K562 (cell line): Measurements from ENCODE around the gene DIAPH1. TPM values are rescaled to one million over a fixed set of nuclear protein-coding genes. Genes with fewer than 3 reads are reported as not detected.

ENCODE experiments used
- ARID3A ChIP-seq: IDR thresholded peaks from 2 replicates; pipeline ENCODE4 v1.6.1; 2012; ENCODE audit warnings: low read depth, low read length, improper control_type of control experiment, borderline replicate concordance
- BRD4 ChIP-seq: fragments of 200-600 bp; sonication (generic); IDR thresholded peaks from 2 replicates; pipeline ENCODE4 v1.6.1; 2017; ENCODE audit warnings: inconsistent platforms
- CEBPZ ChIP-seq: fragments of 150-350 bp; IDR thresholded peaks from 2 replicates; pipeline ENCODE4 v1.6.1; 2014; ENCODE audit warnings: low read depth, mild to moderate bottlenecking, low read length, borderline replicate concordance
- CREB3 ChIP-seq: fragments of 450-650 bp; conservative IDR thresholded peaks from 2 replicates; pipeline ENCODE4 v1.6.1; 2016; ENCODE audit warnings: missing genetic modification characterization, low read depth, mild to moderate bottlenecking, missing compliant biosample characterization, moderate library complexity
- FOXJ3 ChIP-seq: sonication (generic); formaldehyde crosslinking; IDR thresholded peaks from 2 replicates; pipeline ENCODE4 v1.4.0; 2020; ENCODE audit warnings: mild to moderate bottlenecking, missing genetic modification reagents
- L3MBTL2 ChIP-seq: fragments of 450-650 bp; IDR thresholded peaks from 2 replicates; pipeline ENCODE4 v1.6.1; 2016; ENCODE audit warnings: mild to moderate bottlenecking, moderate library complexity
- STAT6 ChIP-seq: sonication (generic); formaldehyde crosslinking; IDR thresholded peaks from 2 replicates; pipeline ENCODE4 v1.8.1; 2023; ENCODE audit warnings: mild to moderate bottlenecking, missing genetic modification reagents
- ZBTB17 ChIP-seq: fragments of 450-650 bp; formaldehyde crosslinking; IDR thresholded peaks from 2 replicates; pipeline ENCODE4 v1.4.0; 2020; ENCODE audit warnings: mild to moderate bottlenecking
- ZFP91 ChIP-seq: sonication (generic); formaldehyde crosslinking; IDR thresholded peaks from 2 replicates; pipeline ENCODE4 v1.8.0; 2022; ENCODE audit warnings: mild to moderate bottlenecking, missing genetic modification reagents
- ZMIZ1 ChIP-seq, 2 experiments: fragments of 150-350 bp in 1 of 2; IDR thresholded peaks; 2 replicates each; pipeline ENCODE4 v1.6.1; 2012 to 2016; ENCODE audit warnings: low read depth in 2 of 2, low read length in 2 of 2, mild to moderate bottlenecking in 1 of 2, moderate library complexity in 1 of 2
- ZNF316 ChIP-seq: fragments of 450-650 bp; IDR thresholded peaks from 2 replicates; pipeline ENCODE4 v1.6.1; 2016
- polyA plus RNA-seq, 8 experiments: library from polyadenylated mRNA; depleted of rRNA in 4 of 8; stranded (reverse) in 5 of 8; unstranded in 3 of 8; fragments of >200 nt; fragmentation: Nextera tagmentation in 2 of 8; fragmentation: Illumina TruSeq in 1 of 8; extraction: Ambion mirVana in 2 of 8; extraction: Trizol in 1 of 8; gene quantifications; 2 replicates each; pipeline versions ENCODE4 v1.2.1 to v1.2.3, GENCODE V29; 2011 to 2014; ENCODE audit warnings: inconsistent platforms in 1 of 8, missing spikeins in 1 of 8
- total RNA-seq, 7 experiments: library from RNA; depleted of rRNA in 6 of 7; stranded (reverse); fragments of >200 nt in 6 of 7; fragmentation: Illumina TruSeq in 2 of 7; extraction: Trizol in 2 of 7; gene quantifications; 2 replicates each; pipeline versions ENCODE4 v1.2.1 to v1.2.3, GENCODE V29; 2011 to 2021; ENCODE audit warnings: low replicate concordance in 1 of 7

The DIAPH1 gene
- total and polyA plus RNA-seq, 9 of the 15 experiments (the other 6 are each of a cell fraction or from before 2014, with no cell fraction given), result 60.8 to 328 (median 97.8) TPM

- TF ChIP-seq ZMIZ1 (IDR thresholded peaks at IDR 0.05; ENCODE audit: low read depth in 2 of 2, low read length in 2 of 2) (peak in 1 of 2 experiments; percentile 57; a peak in 1 of 4 replicates), BRD4 (no peak; the same call in 1 of the 2 replicates), STAT6 (CRISPR knock-in tag) (0 out of 2 replicates have a peak, but pooled peaks have one; percentile 85), FOXJ3 (CRISPR knock-in tag) (no peak), L3MBTL2 (peak; percentile 82; the same call in 1 of the 2 replicates), CEBPZ (no peak), ARID3A (no peak), ZFP91 (CRISPR knock-in tag) (no peak), CREB3 (tag) (0 out of 2 replicates have a peak, but pooled peaks have one; percentile 42), ZNF316 (no peak), ZBTB17 (CRISPR knock-in tag) (peak; percentile 50; the same call in 1 of the 2 replicates)
Observed at GRCh38 chr5:141618804-141619554, at the start of gene DIAPH1 (continued).
